OCI-LY7 (cell line): ENCODE results near the gene FBLN1. TPM values are rescaled to one million over a fixed set of nuclear protein-coding genes. Genes with fewer than 3 reads are reported as not detected.
"Not testable (repeated sequence)": the region's sequence is repeated elsewhere in the genome, so short reads cannot be mapped to it uniquely, and the experiment has no call there.

ENCODE experiments used
- BruUV-seq: library from RNA; stranded (reverse); fragments of 400-500 nt; replicated peaks from 2 replicates; lab custom pipeline; 2021; lab: Mats Ljungman, UMichigan
- CTCF ChIA-PET: fragments of 300-600 bp; sonication (Branson Sonifier 250); formaldehyde crosslinking; loops from one replicate; lab custom pipeline; 2022; ENCODE audit warnings: antibody characterized with exemption; ENCODE audit not compliant: unreplicated experiment; lab: Charles Lee
- POLR2A ChIA-PET: fragments of 300-600 bp; sonication (Branson Sonifier 250); formaldehyde crosslinking; loops from one replicate; lab custom pipeline; 2022; ENCODE audit warnings: antibody characterized with exemption; lab: Charles Lee
- DNase-seq: peaks from one replicate; pipeline ENCODE4 v3.0.0-alpha.2; 2015; ENCODE audit warnings: low spot score
- H2AFZ ChIP-seq: fragments of 200-600 bp; sonication (generic), shearing (Covaris generic); 2 replicates; pipeline ENCODE4 v1.6.1; 2014; ENCODE audit warnings: mild to moderate bottlenecking, antibody characterized with exemption, low read length, moderate library complexity
- H3K27ac ChIP-seq: fragments of 200-600 bp; sonication (generic); 2 replicates; pipeline ENCODE4 v1.5.1; 2014; ENCODE audit warnings: mixed run types, low read depth, mild to moderate bottlenecking, moderate library complexity, low read length, inconsistent platforms; ENCODE audit not compliant: poor library complexity, severe bottlenecking
- H3K36me3 ChIP-seq: fragments of 200-600 bp; sonication (generic); 2 replicates; pipeline ENCODE4 v1.6.1; 2014; ENCODE audit warnings: mild to moderate bottlenecking, antibody characterized with exemption, low read length, moderate library complexity, mixed read lengths; ENCODE audit not compliant: insufficient read depth
- H3K4me1 ChIP-seq: fragments of 200-600 bp; sonication (generic); 2 replicates; pipeline ENCODE4 v1.5.1; 2014; ENCODE audit warnings: mild to moderate bottlenecking, low read length; ENCODE audit not compliant: insufficient read depth, poor library complexity, severe bottlenecking
- H3K4me2 ChIP-seq: fragments of 200-600 bp; sonication (generic); 2 replicates; pipeline ENCODE4 v1.6.1; 2014; ENCODE audit warnings: mild to moderate bottlenecking, low read length
- H3K4me3 ChIP-seq: fragments of 200-600 bp; sonication (generic); 2 replicates; pipeline ENCODE4 v1.5.1; 2014; ENCODE audit warnings: mild to moderate bottlenecking, low read depth, low read length; ENCODE audit not compliant: poor library complexity, severe bottlenecking
- H3K79me2 ChIP-seq: fragments of 200-600 bp; sonication (generic); 2 replicates; pipeline ENCODE4 v1.6.1; 2016; ENCODE audit warnings: low read depth, mild to moderate bottlenecking, low read length, moderate library complexity, mixed read lengths; ENCODE audit not compliant: insufficient read depth
- H3K9me2 ChIP-seq: fragments of 200-600 bp; sonication (generic); 2 replicates; pipeline ENCODE4 v1.6.1; 2016; ENCODE audit warnings: mild to moderate bottlenecking, low read length, mixed read lengths; ENCODE audit not compliant: insufficient read depth
- H3K9me3 ChIP-seq: fragments of 200-600 bp; sonication (generic); 2 replicates; pipeline ENCODE4 v1.6.1; 2014; ENCODE audit warnings: mild to moderate bottlenecking, mixed run types, low read length, mixed read lengths
- H4K20me1 ChIP-seq: fragments of 200-600 bp; sonication (generic); 2 replicates; pipeline ENCODE4 v1.6.1; 2014; ENCODE audit warnings: mild to moderate bottlenecking, antibody characterized with exemption, low read length, moderate library complexity, mixed read lengths; ENCODE audit not compliant: insufficient read depth
- CTCF ChIP-seq: fragments of 200-600 bp; sonication (generic); conservative IDR thresholded peaks from 2 replicates; pipeline ENCODE4 v1.5.1; 2014; ENCODE audit warnings: mild to moderate bottlenecking, antibody characterized with exemption, low read length, moderate library complexity, mixed read lengths
- EZH2phosphoT487 ChIP-seq: fragments of 200-600 bp; sonication (generic); IDR thresholded peaks from 2 replicates; pipeline ENCODE4 v1.6.1; 2018; ENCODE audit warnings: low read depth, borderline replicate concordance, mild to moderate bottlenecking, mixed run types, antibody characterized with exemption, low read length, moderate library complexity, mixed read lengths
- intact Hi-C: fragments of 100-400 bp; cut with micrococcal nuclease; formaldehyde crosslinking; loops from one replicate; pipeline ENCODE4 v1.10.0; 2022; ENCODE audit not compliant: unreplicated experiment
- total RNA-seq, 2 experiments: library from RNA; depleted of rRNA in 1 of 2; stranded (reverse); fragments of >200 nt in 1 of 2; shearing (Covaris generic) in 1 of 2; gene quantifications; 2 replicates each; pipeline ENCODE4 v1.2.3, GENCODE V29; 2014 to 2022

FBLN1 gene
- total RNA-seq, 2 experiments from 2014 or later = not detected

- H4K20me1 ChIP-seq, H2AFZ ChIP-seq, CTCF ChIA-PET, BruUV-seq, H3K79me2 ChIP-seq, DNase-seq, H3K36me3 ChIP-seq, H3K9me2 ChIP-seq, H3K4me2 ChIP-seq, H3K9me3 ChIP-seq, H3K4me3 ChIP-seq, H3K4me1 ChIP-seq, POLR2A ChIA-PET, H3K27ac ChIP-seq: not testable (repeated sequence)
- intact Hi-C loops = loop anchor here (10.0 kb wide), 1 partner anchor 69 kb away; no protein-coding TSS in a partner anchor
Observed at GRCh38 chr22:45495616-45496015, 7.1 kb upstream of the FBLN1 start.

- H3K27ac ChIP-seq = no peak overlapping the region
Observed at GRCh38 chr22:45496451-45496941, 6.2 kb upstream of the FBLN1 start.

GRCh38 chr22:45497351-45498145 is 5.1 kb upstream of the FBLN1 start:
- Histone ChIP-seq H3K4me2 (no peak overlapping the region), H3K27ac (no peak overlapping the region), H4K20me1 (no peaks in the 10 kb centered on the region), H3K9me2 (no peaks in the 10 kb centered on the region), H3K9me3 (no peaks in the 10 kb centered on the region), H3K79me2 (no peaks in the 10 kb centered on the region), H2AFZ (no peak overlapping the region), H3K4me3 (no peak overlapping the region), H3K4me1 (no peaks in the 10 kb centered on the region), H3K36me3 (no peaks in the 10 kb centered on the region)
- POLR2A ChIA-PET = no interaction called here
- intact Hi-C loops = loop anchor here (10.0 kb wide), 1 partner anchor 67 kb away; no protein-coding TSS in a partner anchor
- CTCF ChIA-PET = no interaction called here
- no TSS peak for BruUV-seq
- DNase-seq = no peak
- TF ChIP-seq CTCF (no peak), EZH2phosphoT487 (no peak)

More at GRCh38 chr22:45496451-45496941, 6.2 kb upstream of the FBLN1 start:
- Histone ChIP-seq H3K9me2 (no peaks in the 10 kb centered on the region), H3K4me3 (no peak overlapping the region), H4K20me1 (no peaks in the 10 kb centered on the region), H3K36me3 (no peaks in the 10 kb centered on the region), H2AFZ (no peak overlapping the region), H3K79me2 (no peaks in the 10 kb centered on the region), H3K4me2 (no peak overlapping the region), H3K4me1 (no peaks in the 10 kb centered on the region), H3K9me3 (no peaks in the 10 kb centered on the region)
- no peak for DNase-seq
- BruUV-seq = no TSS peak
- intact Hi-C loops = loop anchor here (10.0 kb wide), 1 partner anchor 68 kb away; no protein-coding TSS in a partner anchor
- POLR2A ChIA-PET = interaction anchor here (0.6 kb wide), 1 partner anchor 29 kb away, joined by 3 read pairs; no protein-coding TSS in a partner anchor
- TF ChIP-seq CTCF = no peak
- TF ChIP-seq EZH2phosphoT487 = no peak
- CTCF ChIA-PET = no interaction called here
